A549 (cell line): ENCODE results near the gene TFEB.

ENCODE experiments used
- EP300 ChIP-seq, 2 experiments: fragments of >200 bp; sonication (Bioruptor Twin); formaldehyde crosslinking; IDR thresholded peaks; 2 replicates in 1 of 2; 3 replicates in 1 of 2; pipeline ENCODE4 v1.6.1; 2016 to 2017
- POLR2A ChIP-seq: IDR thresholded peaks from 2 replicates; pipeline ENCODE4 v1.6.1; 2012; ENCODE audit warnings: mild to moderate bottlenecking, low read length
- TF ChIP-seq, protein P1 (sequence below): fragments of >200 bp; sonication (Bioruptor Twin); formaldehyde crosslinking; IDR thresholded peaks from 3 replicates; pipeline ENCODE4 v1.5.1; 2016

DNA sequence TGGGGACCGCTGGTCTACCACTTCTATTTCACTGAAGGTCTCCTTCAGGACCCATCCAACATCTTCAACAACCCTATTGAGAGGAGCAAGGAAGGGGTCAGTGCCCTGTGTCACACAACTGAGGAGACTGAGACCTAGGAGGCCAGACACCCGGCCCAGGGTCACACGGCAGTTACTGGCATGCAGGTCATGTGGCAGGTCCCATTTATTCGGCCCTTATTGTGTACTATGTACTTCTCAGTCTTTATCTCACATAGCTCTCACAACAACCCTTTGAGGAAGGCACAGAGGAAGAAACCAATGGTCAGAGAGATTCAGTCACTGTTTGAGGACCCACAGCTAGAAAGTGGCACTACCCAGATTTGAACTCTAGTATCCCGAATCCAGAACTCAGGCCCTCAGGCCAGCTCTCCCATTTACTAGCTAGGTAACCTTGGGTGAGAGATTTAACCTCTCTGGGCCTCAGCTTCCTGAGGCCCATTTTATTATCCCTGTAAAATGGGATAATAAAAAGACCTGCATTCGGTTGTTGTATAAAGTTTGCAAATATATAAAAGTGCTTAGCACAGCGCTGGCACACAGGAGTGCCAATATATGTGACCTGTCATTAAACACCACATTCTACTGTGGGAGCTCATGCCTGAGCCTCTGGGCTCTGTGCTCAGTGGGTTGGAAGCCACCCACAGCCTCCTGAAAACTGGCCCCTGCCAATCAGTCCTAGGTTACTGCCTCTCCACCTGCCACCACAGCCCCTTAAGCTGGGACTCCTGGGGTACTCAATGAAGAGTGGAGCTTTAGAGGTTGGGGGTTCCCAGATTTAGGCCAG is 15.8 kb downstream of the TFEB start:
- TF ChIP-seq EP300 (IDR thresholded peaks at IDR 0.05) (no peak), POLR2A (no peak)
- TF ChIP-seq, protein P1, sequence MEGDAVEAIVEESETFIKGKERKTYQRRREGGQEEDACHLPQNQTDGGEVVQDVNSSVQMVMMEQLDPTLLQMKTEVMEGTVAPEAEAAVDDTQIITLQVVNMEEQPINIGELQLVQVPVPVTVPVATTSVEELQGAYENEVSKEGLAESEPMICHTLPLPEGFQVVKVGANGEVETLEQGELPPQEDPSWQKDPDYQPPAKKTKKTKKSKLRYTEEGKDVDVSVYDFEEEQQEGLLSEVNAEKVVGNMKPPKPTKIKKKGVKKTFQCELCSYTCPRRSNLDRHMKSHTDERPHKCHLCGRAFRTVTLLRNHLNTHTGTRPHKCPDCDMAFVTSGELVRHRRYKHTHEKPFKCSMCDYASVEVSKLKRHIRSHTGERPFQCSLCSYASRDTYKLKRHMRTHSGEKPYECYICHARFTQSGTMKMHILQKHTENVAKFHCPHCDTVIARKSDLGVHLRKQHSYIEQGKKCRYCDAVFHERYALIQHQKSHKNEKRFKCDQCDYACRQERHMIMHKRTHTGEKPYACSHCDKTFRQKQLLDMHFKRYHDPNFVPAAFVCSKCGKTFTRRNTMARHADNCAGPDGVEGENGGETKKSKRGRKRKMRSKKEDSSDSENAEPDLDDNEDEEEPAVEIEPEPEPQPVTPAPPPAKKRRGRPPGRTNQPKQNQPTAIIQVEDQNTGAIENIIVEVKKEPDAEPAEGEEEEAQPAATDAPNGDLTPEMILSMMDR: no peak
